HG03457 (cell line): ENCODE results near the gene CHMP1A.
"Not testable (repeated sequence)": the region's sequence is repeated elsewhere in the genome, so short reads cannot be mapped to it uniquely, and the experiment has no call there.

Experiments used
- ATAC-seq: cut with Tn5 transposase; IDR thresholded peaks from one replicate; pipeline ENCODE4 v1.9.1; 2021; ENCODE audit warnings: moderate number of reproducible peaks; ENCODE audit not compliant: unreplicated experiment

CHMP1A gene

DNA sequence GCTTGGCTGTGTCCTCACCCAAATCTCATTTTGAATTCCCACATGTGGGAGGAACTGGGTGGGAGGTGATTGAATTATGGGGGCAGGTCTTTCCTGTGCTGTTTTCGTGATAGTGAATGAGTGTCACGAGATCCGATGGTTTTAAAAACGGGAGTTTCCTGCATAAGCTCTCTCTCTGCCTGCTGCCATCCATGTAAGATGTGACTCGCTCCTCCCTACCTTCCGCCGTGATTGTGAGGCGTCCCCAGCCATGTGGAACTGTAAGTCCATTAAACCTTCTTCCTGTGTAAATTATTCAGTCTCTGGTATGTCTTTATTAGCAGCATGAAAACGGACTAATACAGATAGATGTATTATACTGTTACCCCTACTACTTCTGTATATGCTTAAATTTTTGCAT lies 3.7 kb upstream of the CHMP1A start:
- no peak for ATAC-seq

DNA sequence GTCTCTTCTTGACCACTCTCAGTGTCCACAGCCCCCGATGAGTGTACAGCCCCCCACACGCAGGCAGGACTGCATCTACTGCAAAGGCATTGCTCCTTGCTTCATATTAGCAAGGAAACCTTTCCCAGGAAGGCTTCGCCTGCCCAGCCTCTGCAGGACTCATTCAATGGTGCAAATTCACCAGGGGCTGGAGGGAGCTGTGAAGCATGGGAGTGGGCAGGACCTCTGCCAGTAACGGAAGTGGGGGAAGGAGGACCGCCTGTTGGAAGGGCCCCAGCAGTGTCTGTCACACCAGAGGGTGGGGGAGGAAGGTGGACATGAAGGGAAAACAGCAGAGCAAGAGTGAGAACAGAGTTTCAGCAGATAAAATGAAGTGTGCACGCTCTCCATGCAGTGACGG lies 2.6 kb upstream of the CHMP1A start:
- ATAC-seq, result no peak

DNA sequence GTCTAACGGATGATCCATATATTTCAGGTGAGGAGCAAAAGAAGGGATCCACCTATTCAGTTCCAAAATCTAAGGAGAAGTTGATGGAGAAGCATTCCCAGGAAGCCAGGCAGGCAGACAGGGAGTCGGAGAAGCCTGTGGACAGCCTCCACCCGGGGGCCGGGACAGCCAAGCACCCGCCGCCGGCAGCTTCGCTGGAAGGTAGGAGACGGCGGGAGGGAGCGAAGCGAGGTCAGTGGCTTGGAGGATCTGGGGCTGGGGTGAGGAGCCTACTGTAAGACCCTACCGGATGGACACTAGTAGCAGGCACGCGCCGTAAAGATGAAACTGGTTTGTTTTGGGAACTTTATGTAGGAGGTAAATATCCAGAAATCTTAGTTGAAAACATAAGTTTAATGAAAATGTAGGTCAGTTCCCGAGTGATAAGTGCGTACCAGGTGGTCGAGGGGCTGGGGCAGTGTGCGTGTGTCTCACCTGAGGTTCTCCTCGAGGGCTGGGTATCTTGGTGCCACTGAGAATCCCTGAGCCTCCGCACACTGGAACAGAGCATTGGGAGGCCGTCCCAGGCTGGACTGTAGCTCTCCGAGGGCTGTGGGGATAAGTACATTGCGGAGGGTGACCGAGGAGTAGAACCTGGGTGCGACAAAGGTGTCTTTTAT lies 842 bp upstream of the CHMP1A start:
- no peak for ATAC-seq

DNA sequence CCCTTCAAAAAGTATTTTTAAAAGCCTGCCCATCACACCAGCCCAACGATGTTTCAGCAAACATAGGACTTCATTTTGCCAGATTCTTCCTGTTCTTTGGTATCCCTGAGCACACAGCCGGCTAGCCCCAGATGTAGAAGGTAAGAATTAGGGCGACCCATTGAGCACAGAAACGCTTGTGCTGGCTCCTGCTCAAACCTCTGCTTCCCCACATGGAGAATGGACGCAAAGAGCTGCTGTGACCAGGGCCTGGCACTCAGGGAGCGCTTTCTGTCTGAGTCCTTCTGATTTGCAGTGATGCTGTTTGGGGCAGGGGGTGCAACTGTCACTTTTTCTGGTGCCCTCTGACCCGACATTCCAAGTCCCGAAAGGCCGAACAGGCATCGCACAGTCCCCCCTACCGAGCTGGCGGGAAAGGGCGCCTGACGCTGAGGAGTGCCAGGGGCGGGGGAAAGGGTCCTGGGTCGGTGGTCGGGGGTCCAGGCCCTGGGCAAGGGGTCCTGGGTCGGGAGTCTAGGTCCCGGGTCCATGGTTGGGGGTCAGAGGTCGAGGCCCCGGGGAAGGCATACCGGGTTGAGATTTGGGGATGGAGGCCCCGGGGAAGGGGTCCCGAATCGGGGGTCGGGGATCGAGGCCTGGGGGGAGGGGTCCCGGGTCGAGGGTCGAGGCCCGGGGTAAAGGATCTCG lies 930 bp downstream of the CHMP1A start:
- ATAC-seq, result no peak

GRCh38 chr16:89655062-89655643 lies 2.4 kb downstream of the CHMP1A start:
- no peak for ATAC-seq

DNA sequence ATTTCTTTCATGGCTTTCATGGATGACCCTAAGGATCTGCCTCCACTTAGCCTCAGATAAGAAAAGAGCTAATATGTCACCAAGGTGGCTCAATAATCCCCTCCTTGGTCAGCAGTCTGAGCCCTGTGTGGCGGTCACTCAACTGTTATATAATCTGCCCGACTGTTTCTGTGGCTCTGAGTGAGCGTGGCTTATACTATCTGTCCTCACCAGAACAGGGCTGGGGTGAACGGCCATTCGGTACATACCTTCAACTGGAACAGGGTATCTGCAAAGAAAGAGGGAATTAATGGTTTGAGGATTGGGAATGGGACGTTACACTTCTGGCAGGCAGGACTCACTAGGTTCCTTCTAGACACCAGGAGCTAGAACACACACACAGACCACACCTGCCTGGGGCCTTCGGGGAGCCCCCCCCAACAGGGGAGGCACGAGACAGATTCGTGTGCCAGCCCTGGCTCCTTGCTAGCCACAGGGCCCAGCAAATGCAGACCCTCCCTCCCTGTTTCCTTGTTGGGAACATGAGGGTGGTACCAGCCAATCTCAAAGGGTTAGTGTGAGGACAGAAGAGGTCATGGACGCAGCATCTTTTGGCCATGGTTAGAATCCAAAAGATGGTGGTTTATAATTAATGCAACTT lies 3.7 kb downstream of the CHMP1A start:
- no peak for ATAC-seq

- ATAC-seq, result no peak
These were observed 5.9 kb downstream of the CHMP1A start for GRCh38 chr16:89651584-89651983.

- ATAC-seq, result no peak
These were observed 10.6 kb downstream of the CHMP1A start for GRCh38 chr16:89646906-89647305.

DNA sequence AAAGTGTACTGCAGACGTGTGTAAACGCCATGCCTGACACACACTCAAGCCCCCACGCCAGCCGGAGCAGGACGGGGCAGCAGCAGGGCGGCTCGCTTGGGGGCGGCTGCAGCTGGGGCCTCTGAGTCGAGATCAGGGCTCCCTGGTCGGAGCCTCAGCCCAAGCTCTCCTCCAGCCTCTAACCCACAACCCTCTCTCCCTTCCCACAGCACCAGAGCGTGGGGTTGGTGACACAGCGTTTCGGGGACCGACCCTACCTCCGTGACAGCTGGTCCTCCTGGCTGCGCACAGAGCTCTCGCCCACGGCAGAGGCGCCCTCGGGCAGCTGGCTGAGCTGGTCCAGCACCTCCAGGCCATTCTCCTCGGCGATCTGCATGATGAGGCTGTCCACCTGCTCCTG lies 11.2 kb downstream of the CHMP1A start:
- no peak for ATAC-seq

DNA sequence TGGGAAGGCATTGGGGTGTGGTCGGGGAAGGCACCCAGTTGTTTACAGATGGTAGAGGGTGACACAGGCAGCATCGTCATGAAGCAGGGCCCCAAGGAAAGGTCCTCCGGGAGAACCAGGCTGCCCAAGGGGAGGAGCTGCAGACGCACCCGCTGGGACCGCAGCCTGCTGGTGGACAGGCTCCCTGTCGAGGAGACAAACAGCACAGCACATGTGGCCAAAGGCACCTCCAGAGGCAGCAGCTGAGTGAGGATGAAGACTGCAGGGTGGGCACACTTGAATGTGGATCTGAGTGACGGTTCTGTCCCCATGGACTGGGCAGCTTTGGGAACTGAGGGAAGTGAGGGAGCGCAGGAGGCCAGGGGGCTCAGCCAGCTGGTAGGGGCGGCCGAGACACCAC lies 12.4 kb downstream of the CHMP1A start:
- no peak for ATAC-seq

GRCh38 chr16:89643769-89644300 lies 13.7 kb downstream of the CHMP1A start:
- ATAC-seq, result no peak

DNA sequence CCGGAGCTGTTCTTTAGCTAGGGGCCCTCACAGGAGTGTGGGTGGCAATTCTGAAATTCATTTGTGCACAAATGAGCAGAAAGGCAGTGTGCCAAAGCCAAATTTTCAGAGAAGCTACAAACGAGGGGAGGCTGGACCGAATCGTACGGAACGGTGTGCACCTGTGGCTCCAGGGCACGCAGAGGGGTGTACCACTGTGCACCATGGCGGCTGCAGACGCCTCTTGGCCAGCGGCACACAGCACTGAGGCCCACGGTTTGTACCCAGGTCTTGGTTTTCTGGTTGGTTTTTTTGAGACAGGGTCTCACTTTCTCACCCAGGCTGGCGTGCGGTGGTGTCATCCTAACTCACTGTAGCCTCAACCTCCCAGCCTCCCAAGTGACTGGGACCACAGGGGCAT lies 14.9 kb downstream of the CHMP1A start:
- no peak for ATAC-seq

DNA sequence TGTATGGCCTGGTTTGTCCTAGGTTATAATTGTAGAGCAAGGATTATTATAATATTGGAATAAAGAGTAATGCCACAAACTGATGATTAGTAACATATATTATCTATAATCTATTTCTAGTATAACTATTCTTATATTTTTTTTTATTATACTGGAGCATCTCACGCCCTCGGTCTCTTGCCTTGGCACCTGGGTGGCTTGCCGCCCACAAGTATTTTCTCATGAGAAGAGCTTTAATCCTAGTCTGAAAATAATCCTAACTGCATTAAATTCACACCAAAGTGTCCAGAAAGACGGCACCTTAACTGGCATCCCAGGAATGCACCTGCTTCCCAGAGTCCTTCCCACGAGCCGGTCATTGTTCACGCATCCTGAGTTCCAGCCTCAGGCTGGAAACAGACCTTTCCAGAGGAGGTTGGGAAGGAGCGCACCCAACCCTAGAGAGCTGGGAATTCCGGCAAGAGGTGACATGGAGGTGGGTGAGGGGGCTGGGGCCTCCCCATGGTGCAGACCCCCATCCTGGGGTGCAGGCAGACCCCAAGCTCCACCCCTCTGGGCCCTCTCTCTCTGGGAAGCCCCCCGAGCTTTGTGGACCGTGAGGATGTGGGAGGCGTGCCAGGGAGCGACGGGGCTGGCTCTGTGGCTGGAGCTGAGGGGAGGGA lies 15.9 kb downstream of the CHMP1A start:
- no peak for ATAC-seq

DNA sequence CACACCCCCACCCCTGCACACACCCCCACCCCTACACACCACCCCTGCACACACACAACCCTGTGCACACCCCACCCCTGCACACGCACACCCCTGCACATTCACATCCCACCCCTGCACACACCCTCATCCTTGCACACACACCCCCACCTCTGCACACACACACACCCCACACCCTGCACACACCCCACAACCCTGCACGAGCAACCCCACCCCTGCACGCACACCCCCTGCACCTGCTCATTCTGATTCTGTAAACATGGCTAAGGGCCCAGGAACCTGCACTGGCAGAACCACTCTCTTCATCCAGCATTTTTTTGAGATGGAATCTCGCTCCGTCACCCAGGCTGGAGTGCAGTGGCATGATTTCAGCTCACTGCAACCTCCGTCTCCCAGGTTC lies 18.1 kb downstream of the CHMP1A start:
- ATAC-seq, result no peak

DNA sequence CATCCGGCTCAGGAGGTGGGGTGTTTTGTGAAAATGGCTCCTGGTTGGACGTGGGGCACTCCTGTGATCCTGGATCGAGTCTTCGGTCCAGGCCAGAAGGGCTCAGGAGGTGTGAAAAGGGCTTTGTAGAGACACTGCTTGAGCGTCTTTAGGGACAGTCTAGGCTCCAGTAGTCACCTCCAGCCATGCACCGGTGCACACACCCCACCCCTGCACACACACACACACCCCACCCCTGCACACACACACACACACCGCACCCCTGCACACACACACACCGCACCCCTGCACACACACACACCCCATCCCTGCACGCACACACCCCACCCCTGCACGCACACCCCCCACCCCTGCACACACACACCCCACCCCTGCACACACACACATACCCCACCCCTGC lies 19.1 kb downstream of the CHMP1A start:
- ATAC-seq, result no peak

GRCh38 chr16:89637379-89637778 lies 20.1 kb downstream of the CHMP1A start:
- no peak for ATAC-seq

DNA sequence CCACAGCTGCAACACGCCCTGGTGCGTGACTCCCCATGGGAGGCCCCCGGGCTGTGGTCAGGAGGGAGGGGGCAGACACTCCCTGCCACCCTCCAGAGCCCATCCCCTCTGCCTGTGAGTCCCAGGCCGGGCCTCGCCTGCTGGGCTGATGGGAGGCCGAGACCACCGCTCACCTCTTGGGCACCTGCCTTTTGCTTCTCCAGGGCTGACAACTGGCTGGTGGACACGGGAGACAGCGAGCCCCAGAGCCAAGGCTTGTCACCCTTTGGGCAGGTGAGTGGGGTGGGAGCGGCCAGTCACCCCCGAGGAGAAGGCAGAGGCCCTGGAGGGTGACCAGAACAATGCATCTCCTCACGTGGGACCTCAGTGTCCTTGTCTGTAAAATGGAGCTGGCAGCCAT lies 20.8 kb downstream of the CHMP1A start:
- no peak for ATAC-seq

DNA sequence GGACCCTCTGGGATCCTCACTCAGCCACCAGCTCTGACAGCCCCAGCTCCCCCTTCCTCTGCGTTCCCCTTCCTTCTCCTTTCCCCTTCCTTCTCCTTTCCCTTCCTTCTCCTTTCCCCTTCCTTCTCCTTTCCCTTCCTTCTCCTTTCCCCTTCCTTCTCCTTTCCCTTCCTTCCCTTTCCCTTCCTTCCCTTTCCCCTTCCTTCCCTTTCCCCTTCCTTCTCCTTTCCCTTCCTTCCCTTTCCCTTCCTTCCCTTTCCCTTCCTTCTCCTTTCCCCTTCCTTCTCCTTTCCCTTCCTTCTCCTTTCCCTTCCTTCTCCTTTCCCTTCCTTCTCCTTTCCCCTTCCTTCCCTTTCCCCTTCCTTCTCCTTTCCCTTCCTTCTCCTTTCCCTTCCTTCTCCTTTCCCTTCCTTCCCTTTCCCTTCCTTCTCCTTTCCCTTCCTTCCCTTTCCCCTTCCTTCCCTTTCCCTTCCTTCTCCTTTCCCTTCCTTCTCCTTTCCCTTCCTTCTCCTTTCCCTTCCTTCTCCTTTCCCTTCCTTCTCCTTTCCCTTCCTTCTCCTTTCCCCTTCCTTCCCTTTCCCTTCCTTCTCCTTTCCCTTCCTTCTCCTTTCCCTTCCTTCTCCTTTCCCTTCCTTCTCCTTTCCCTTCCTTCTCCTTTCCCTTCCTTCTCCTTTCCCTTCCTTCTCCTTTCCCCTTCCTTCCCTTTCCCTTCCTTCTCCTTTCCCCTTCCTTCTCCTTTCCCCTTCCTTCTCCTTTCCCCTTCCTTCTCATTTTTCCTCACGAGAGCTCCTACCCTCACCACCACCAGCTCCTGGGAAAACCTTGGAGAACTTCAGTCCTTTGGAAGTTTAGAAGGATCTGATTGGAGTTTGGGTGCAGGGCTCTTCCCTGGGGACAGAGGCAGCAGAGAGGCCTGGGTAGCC lies 22.8 kb downstream of the CHMP1A start:
- ATAC-seq, result not testable (repeated sequence)

GRCh38 chr16:89633064-89633631 lies 24.4 kb downstream of the CHMP1A start:
- ATAC-seq, result no peak
